Right hindlimb (tissue), 1 donor: ENCODE data around the gene IL1RL1.

ENCODE experiments used
- DNase-seq: peaks from one replicate; pipeline ENCODE4 v3.0.0-alpha.2; 2018

Gene IL1RL1

GRCh38 chr2:102310964-102311640 lies at the start of gene IL1RL1:
IL1RL1 (plus strand) TSS chr2:102311563; CDS start chr2:102338265, 26,702 bp downstream.
- no peak for DNase-seq

GRCh38 chr2:102262216-102263129 lies 48.9 kb upstream of the IL1RL1 start:
- no peak for DNase-seq

DNA sequence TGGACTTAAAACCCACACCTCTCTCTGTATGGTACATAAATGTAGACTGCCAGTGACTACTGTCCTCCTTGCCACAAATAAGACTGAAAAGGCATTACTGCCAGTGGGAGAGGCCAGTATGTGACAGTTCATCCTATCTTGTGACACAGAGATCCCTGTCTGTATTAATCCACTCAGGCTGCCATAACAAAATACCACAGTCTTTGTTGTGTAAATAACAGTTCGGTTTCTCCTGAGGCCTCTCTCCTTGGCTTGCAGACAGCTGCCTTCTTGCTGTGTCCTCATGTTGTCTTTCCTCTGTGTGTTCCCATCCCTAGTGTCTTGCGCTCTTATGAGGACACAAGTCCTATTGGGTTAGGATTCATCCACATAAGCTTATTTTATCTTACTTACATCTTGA lies 46.4 kb upstream of the IL1RL1 start:
- DNase-seq = no peak

- no peak for DNase-seq
Measured at GRCh38 chr2:102266204-102266603, 45.2 kb upstream of the IL1RL1 start.

DNA sequence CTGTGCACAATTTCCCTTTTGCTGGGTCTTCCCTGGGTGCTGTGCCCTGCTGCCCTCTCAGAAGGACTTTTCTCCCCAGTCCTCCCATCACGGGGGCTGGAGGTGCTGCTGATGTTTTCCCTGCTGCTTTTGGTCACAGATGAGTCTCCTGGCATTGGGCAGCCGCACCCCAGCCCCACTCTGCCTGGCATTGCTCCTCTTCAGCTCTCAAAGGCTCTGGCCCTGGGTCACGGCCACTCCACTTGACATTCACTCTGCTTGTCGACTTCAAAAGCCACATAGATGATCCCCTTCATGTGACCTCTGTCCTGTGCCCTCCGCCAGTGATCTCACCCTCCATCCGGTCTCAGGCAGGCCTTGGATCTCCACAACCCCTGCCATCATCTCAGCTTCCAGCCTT lies 43.6 kb upstream of the IL1RL1 start:
- no peak for DNase-seq

- DNase-seq = no peak
Measured at GRCh38 chr2:102268510-102269199, 42.7 kb upstream of the IL1RL1 start.

DNA sequence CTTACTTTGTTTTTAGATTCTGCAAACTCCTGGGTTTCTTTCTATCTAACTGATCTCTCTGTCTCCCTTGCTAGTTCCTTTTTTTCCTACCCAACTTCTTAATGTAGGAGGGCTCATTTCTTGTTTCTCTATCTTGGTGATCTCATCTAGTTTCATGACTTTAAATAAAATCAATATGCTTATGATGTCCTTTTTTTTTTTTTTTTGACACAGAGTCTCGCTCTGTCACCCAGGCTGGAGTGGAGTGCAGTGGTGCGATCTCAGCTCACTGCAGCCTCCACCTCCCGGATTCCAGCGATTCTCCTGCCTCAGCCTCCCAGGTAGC lies 42.2 kb upstream of the IL1RL1 start:
- DNase-seq = no peak

- no peak for DNase-seq
Measured at GRCh38 chr2:102271844-102272243, 39.5 kb upstream of the IL1RL1 start.

- DNase-seq = no peak
Measured at GRCh38 chr2:102273619-102274211, 37.6 kb upstream of the IL1RL1 start.

- DNase-seq = no peak
Measured at GRCh38 chr2:102276549-102277201, 34.7 kb upstream of the IL1RL1 start.

DNA sequence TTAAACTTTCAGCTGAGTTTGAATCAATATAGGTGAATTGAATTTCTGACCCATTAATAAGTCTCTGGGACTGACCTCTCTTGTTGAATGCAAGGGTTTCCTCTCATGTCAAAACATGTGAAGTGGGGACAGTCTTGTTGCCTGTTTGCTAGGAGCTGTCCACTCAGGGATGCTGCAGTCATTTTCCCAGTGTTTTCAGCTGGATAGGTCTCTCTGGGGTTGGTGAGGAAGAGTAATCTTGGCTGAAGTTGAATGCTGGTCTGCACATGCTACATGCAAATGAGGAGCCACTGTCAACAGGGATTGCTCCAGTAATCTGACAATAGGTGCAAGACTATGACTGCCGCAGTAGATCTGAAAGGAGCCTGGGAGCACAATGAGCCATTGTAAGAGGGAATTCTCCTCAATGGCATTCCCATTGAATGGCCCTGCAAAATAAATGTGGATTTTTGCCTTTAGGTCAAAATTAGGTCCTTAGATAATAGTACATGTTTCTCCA lies 34.1 kb upstream of the IL1RL1 start:
- no peak for DNase-seq

DNA sequence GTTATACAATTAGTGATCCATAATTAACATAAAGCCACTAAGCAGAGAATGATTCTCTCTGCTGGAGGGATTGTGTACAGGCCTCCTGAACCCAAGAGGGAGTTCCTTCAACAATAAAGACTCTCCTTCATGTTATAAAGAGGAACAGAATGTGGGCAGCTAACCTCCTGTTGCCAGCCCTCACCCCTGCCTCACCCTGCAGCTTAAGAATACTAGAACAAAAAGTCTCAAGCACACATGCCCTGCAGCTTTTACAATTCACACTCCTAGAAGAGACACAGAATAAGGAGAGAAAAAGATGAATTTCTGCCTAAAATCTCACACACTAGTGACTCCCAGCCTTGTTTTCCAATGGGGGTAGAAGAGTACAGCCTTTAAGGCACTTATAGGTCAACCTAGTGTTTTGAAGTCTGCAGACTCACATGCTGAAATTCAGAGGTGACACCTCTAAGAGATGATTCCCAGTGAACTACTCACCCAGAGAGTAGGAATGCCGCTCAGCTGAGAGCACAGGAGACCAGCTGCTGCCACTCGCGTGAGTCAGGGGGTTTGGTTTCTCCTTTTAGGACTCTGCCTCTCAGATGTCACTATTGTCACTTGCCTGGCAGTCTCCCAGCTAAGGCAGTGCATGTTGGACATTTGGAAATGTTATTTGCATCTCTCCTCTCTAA lies 32.5 kb upstream of the IL1RL1 start:
- DNase-seq = no peak

DNA sequence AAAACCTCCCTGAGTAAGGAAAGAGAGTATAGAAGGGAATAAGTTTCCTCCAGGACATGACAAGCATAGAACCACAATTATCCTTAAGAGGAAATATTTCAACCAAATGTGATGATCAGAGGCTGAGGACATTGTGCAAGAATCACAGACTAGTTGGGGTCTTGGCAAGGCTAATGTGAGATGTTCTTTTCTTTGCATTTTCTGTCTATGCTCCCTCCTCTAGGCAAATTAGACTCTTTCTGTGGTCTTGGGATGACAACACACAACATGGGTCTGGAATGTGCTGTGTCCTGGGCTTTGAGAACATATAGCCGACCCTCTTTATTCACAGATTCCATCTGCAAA lies 32.0 kb upstream of the IL1RL1 start:
- DNase-seq = no peak

DNA sequence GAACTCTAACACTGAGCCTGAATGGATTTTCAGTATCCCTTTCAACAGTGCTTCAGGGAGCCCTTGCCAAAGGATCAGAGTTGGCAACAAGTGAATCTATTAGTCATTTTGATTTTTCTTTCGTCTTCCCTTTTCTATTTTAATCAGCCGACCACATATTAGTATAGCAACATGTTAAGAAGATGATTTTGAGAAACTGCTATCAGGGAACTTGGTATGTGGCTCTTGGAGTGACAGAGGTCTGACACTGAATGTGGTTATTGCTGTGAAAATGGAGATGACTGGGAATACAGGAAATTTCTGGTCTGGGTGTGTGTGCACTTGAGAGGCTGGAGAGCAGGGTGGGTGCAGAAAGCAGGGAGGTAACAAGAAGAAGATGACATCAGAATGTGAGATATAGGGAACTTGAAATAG lies 28.7 kb upstream of the IL1RL1 start:
- no peak for DNase-seq

- DNase-seq = no peak
Measured at GRCh38 chr2:102283996-102284395, 27.4 kb upstream of the IL1RL1 start.

DNA sequence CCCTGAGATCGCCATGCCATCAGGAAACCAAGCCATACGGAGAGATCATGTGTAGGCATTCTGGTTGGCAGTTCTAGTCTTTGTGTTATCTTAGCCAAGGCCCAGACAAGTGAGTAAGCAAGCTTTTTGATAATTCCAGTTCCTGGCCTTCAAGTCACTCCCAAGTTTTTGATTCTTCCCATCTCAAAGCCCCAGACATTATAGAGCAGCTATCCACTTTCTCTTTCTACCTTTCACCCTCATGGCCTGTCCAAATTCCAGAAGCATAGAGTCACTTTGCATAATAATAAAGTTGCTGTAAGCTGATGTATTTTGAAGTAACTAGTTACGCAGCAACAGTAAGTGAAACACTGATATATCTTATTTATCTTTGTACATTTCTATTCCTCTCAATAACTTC lies 26.8 kb upstream of the IL1RL1 start:
- DNase-seq = no peak

DNA sequence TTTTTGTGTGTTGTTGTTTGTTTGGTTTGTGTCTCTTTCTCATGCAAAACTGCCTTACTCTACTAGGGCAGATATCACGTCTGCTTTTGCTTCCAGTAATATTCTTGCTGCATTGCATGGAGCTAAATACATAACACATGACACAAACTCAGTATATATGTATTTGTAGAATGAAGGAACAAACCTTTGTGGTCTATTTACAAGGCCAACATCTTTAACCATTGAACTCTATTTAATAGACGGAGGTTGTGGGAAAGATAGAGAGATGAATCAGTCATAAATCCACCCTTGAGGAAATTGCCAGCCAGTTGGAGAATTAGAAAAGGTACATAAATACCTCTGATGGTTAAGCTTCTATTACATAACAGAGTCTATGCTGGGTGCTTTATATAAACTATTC lies 26.0 kb upstream of the IL1RL1 start:
- DNase-seq = no peak

- no peak for DNase-seq
Measured at GRCh38 chr2:102286041-102286440, 25.3 kb upstream of the IL1RL1 start.

GRCh38 chr2:102289129-102289528 lies 22.2 kb upstream of the IL1RL1 start:
- DNase-seq = no peak

GRCh38 chr2:102290594-102290993 lies 20.8 kb upstream of the IL1RL1 start:
- no peak for DNase-seq

DNA sequence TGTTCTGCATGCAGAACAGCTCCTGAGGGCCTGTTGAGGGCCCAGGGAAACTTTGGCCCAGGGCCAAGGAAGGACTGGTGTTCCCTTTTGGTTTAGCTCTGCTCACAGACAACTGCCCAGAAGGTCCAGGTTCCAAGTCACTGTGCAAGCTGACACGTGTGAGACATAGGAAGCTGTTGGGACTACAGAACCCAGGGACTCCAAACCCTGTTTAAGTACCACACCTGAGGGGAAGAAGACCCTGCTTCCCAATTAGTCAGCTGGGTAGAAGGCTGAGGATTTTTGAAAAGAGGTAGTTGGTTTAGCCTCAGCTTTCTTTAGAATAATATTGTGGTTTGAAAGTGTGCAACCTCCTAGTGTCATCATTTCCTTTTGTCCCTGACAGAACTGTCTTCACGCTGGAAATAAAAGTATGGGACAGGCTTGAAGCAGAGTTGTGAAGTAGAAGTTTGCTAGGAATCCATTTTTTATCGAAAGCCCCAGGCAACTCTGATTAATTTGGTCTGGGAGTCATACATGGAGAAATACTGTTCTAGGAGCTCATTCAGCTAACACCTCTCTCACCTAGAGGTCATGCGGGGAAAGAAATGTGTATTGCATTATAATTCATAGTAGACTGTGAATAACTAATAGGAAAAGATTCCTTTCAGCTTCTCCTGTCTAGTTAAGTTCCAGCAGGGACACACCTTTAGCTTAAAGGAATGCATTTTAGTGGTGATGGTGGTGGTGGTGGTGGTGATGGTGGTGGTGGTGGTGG lies 19.9 kb upstream of the IL1RL1 start:
- no peak for DNase-seq
